HepG2 (cell line): ENCODE data around the gene CCN2. TPM values are rescaled to one million over a fixed set of nuclear protein-coding genes. Genes with fewer than 3 reads are reported as not detected.

Experiments used
- JUNB ChIP-seq: sonication (generic); formaldehyde crosslinking; IDR thresholded peaks from 2 replicates; pipeline ENCODE4 v1.8.0; 2022; ENCODE audit warnings: missing genetic modification reagents, mild to moderate bottlenecking, borderline replicate concordance
- KLF6 ChIP-seq: IDR thresholded peaks from 2 replicates; pipeline ENCODE4 v1.8.0; 2016; ENCODE audit warnings: missing biosample characterization, missing genetic modification reagents
- MBNL3 ChIP-seq: fragments of 250-450 bp; sonication (Bioruptor Pico); conservative IDR thresholded peaks from 2 replicates; pipeline ENCODE4 v1.8.0; 2022; ENCODE audit warnings: mild to moderate bottlenecking, inconsistent platforms
- MEF2D ChIP-seq: sonication (generic); formaldehyde crosslinking; IDR thresholded peaks from 2 replicates; pipeline ENCODE4 v1.5.1; 2020; ENCODE audit warnings: mild to moderate bottlenecking, missing genetic modification reagents
- NPAS2 ChIP-seq: sonication (generic); formaldehyde crosslinking; IDR thresholded peaks from 2 replicates; pipeline ENCODE4 v1.8.0; 2022; ENCODE audit warnings: mild to moderate bottlenecking, missing genetic modification reagents, borderline replicate concordance
- PAX8 ChIP-seq: sonication (generic); formaldehyde crosslinking; IDR thresholded peaks from 2 replicates; pipeline ENCODE4 v1.8.0; 2022; ENCODE audit warnings: mild to moderate bottlenecking, missing genetic modification reagents, borderline replicate concordance
- PTBP1 ChIP-seq: fragments of 200-400 bp; formaldehyde crosslinking; IDR thresholded peaks from 2 replicates; pipeline ENCODE4 v1.6.1; 2018; ENCODE audit warnings: low read length, low read depth; ENCODE audit not compliant: poor library complexity, severe bottlenecking
- SIX1 ChIP-seq: sonication (generic); formaldehyde crosslinking; IDR thresholded peaks from 2 replicates; pipeline ENCODE4 v1.4.0; 2020; ENCODE audit warnings: missing genetic modification reagents, borderline replicate concordance
- SMAD9 ChIP-seq: sonication (generic); formaldehyde crosslinking; IDR thresholded peaks from 2 replicates; pipeline ENCODE4 v1.5.1; 2020; ENCODE audit warnings: mild to moderate bottlenecking, missing genetic modification reagents
- STAG1 ChIP-seq: sonication (generic); formaldehyde crosslinking; IDR thresholded peaks from 2 replicates; pipeline ENCODE4 v1.4.0; 2020; ENCODE audit warnings: missing genetic modification reagents
- TBP ChIP-seq: sonication (generic); formaldehyde crosslinking; IDR thresholded peaks from 2 replicates; pipeline ENCODE4 v1.5.0; 2020; ENCODE audit warnings: missing genetic modification reagents
- TBX3 ChIP-seq: fragments of 450-650 bp; IDR thresholded peaks from 2 replicates; pipeline ENCODE4 v1.6.1; 2017; ENCODE audit warnings: antibody characterized with exemption, mild to moderate bottlenecking, inconsistent platforms, borderline replicate concordance
- TP53 ChIP-seq: sonication (generic); formaldehyde crosslinking; conservative IDR thresholded peaks from 2 replicates; pipeline ENCODE4 v1.4.0; 2020; ENCODE audit warnings: missing genetic modification reagents
- ZFP37 ChIP-seq: sonication (generic); formaldehyde crosslinking; IDR thresholded peaks from 2 replicates; pipeline ENCODE4 v1.4.0; 2020; ENCODE audit warnings: missing genetic modification reagents, borderline replicate concordance
- ZNF234 ChIP-seq: sonication (generic); formaldehyde crosslinking; conservative IDR thresholded peaks from 2 replicates; pipeline ENCODE4 v1.5.1; 2020; ENCODE audit warnings: mild to moderate bottlenecking, missing genetic modification reagents
- ZNF441 ChIP-seq: sonication (generic); formaldehyde crosslinking; IDR thresholded peaks from 2 replicates; pipeline ENCODE4 v1.7.0; 2021; ENCODE audit warnings: missing genetic modification reagents, borderline replicate concordance
- ZNF572 ChIP-seq: sonication (generic); formaldehyde crosslinking; IDR thresholded peaks from 2 replicates; pipeline ENCODE4 v1.5.1; 2020; ENCODE audit warnings: mild to moderate bottlenecking, missing genetic modification reagents
- ZNF672 ChIP-seq: sonication (generic); formaldehyde crosslinking; IDR thresholded peaks from 2 replicates; pipeline ENCODE4 v1.8.1; 2022; ENCODE audit warnings: missing genetic modification reagents
- ZNF713 ChIP-seq: sonication (generic); formaldehyde crosslinking; IDR thresholded peaks from 2 replicates; pipeline ENCODE4 v1.4.0; 2020; ENCODE audit warnings: mild to moderate bottlenecking, missing genetic modification reagents
- ZNF788 ChIP-seq: sonication (generic); formaldehyde crosslinking; IDR thresholded peaks from 2 replicates; pipeline ENCODE4 v1.5.0; 2020; ENCODE audit warnings: mild to moderate bottlenecking, missing genetic modification reagents, borderline replicate concordance
- polyA plus RNA-seq, 8 experiments: library from polyadenylated mRNA; depleted of rRNA in 3 of 8; stranded (reverse) in 7 of 8; unstranded in 1 of 8; fragments of >200 nt; fragmentation: Illumina TruSeq in 4 of 8; extraction: Trizol in 4 of 8; gene quantifications; 2 replicates each; pipeline versions ENCODE4 v1.2.1 to v1.2.3, GENCODE V29; 2011 to 2016; ENCODE audit warnings: low read depth in 4 of 8, missing spikeins in 1 of 8, mixed read lengths in 1 of 8; ENCODE audit not compliant: insufficient read depth in 1 of 8
- total RNA-seq, 5 experiments: library from RNA; depleted of rRNA; stranded (reverse); fragments of >200 nt; fragmentation: Illumina TruSeq; extraction: Trizol; gene quantifications; 2 replicates each; pipeline ENCODE4 v1.2.3, GENCODE V29; 2016; ENCODE audit warnings: low read depth in 1 of 5
- TF ChIP-seq, protein P1 (sequence below): sonication (generic); formaldehyde crosslinking; IDR thresholded peaks from 2 replicates; pipeline ENCODE4 v1.8.0; 2022; ENCODE audit warnings: mild to moderate bottlenecking, missing genetic modification reagents, moderate library complexity
- TF ChIP-seq, protein P2 (sequence below), 2 experiments: sonication (generic) in 1 of 2; formaldehyde crosslinking in 1 of 2; IDR thresholded peaks; 2 replicates each; pipeline versions ENCODE4 v1.4.0 to v1.6.1; 2016 to 2020; ENCODE audit warnings: borderline replicate concordance in 1 of 2, low read depth in 1 of 2, mild to moderate bottlenecking in 1 of 2, missing genetic modification reagents in 1 of 2
- TF ChIP-seq, protein P3 (sequence below): sonication (generic); formaldehyde crosslinking; IDR thresholded peaks from 2 replicates; pipeline ENCODE4 v1.5.0; 2020; ENCODE audit warnings: missing genetic modification reagents
- TF ChIP-seq, protein P4 (sequence below): sonication (generic); formaldehyde crosslinking; IDR thresholded peaks from 2 replicates; pipeline ENCODE4 v1.4.0; 2020; ENCODE audit warnings: missing genetic modification reagents

Gene CCN2
- total and polyA plus RNA-seq, 2 of the 13 experiments (the other 11 are each of a cell fraction or from before 2014, with no cell fraction given), result 34.7 to 316 TPM

DNA sequence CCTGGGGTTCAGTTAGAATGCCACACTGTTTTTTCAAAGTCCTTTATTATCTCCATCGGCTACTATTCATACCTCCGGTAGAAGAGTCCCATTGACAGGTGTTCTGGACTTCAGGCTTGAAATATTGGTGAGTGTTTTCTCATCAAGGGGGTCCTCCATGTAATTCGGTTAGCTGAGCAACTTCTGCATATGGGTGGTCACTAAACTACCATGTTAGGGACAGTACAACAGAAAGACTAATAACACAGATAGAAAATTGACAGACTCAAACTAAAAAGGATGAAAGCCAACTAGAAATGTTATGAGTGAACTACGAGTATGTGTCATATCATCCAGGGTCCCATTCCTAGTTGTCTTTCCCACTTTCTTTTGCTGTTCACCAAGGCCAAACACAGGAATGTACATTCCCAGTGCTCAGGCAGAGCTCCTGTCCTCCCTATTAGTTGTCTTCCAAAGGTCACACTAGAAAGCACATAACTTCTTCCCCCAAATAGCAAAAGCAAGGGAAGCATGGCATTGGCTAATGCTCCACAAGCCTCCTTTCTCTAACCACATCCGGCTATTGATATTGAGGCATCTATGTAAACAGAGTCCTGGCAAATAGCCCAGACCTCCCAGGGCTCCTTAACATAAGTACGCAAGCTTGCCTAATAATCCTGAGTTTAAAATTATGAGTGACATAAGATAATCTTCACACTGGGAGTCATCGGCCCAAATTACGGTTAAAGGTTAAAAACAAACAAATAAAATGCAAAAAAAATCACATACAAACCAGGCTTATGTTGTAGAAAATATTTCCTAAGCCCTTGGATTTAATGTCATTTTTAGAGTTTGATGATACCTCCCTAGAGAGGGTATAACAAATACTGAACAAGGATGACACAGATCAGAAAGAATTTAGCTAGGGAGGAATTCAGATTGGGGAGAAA, 13.2 kb downstream of the CCN2 start (continued):
- TF ChIP-seq JUNB (CRISPR knock-in tag), result no peak; the same call in 1 of the 2 replicates
- TF ChIP-seq, protein P1, sequence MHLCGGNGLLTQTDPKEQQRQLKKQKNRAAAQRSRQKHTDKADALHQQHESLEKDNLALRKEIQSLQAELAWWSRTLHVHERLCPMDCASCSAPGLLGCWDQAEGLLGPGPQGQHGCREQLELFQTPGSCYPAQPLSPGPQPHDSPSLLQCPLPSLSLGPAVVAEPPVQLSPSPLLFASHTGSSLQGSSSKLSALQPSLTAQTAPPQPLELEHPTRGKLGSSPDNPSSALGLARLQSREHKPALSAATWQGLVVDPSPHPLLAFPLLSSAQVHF (CRISPR knock-in tag), result no peak
- TF ChIP-seq, protein P2, sequence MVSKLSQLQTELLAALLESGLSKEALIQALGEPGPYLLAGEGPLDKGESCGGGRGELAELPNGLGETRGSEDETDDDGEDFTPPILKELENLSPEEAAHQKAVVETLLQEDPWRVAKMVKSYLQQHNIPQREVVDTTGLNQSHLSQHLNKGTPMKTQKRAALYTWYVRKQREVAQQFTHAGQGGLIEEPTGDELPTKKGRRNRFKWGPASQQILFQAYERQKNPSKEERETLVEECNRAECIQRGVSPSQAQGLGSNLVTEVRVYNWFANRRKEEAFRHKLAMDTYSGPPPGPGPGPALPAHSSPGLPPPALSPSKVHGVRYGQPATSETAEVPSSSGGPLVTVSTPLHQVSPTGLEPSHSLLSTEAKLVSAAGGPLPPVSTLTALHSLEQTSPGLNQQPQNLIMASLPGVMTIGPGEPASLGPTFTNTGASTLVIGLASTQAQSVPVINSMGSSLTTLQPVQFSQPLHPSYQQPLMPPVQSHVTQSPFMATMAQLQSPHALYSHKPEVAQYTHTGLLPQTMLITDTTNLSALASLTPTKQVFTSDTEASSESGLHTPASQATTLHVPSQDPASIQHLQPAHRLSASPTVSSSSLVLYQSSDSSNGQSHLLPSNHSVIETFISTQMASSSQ (IDR thresholded peaks at IDR 0.05; ENCODE audit: low read depth), result peak; percentile 70; the same call in 1 of the 2 replicates
- TF ChIP-seq, protein P2 (CRISPR knock-in tag; IDR thresholded peaks at IDR 0.05; ENCODE audit: borderline replicate concordance), result peak; percentile 81; the same call in 1 of the 2 replicates
- TF ChIP-seq, protein P3, sequence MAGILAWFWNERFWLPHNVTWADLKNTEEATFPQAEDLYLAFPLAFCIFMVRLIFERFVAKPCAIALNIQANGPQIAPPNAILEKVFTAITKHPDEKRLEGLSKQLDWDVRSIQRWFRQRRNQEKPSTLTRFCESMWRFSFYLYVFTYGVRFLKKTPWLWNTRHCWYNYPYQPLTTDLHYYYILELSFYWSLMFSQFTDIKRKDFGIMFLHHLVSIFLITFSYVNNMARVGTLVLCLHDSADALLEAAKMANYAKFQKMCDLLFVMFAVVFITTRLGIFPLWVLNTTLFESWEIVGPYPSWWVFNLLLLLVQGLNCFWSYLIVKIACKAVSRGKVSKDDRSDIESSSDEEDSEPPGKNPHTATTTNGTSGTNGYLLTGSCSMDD, result no peak
- no peak for TF ChIP-seq ZNF572 (CRISPR knock-in tag)
- TF ChIP-seq TBX3, result peak; percentile 86
- no peak for TF ChIP-seq ZNF713 (CRISPR knock-in tag)
- TF ChIP-seq PAX8 (CRISPR knock-in tag), result no peak
- TF ChIP-seq, protein P4, sequence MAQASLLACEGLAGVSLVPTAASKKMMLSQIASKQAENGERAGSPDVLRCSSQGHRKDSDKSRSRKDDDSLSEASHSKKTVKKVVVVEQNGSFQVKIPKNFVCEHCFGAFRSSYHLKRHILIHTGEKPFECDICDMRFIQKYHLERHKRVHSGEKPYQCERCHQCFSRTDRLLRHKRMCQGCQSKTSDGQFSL (CRISPR knock-in tag), result no peak
- TF ChIP-seq ZNF788, result peak; percentile 88; the same call in 1 of the 2 replicates
- TF ChIP-seq ZFP37 (CRISPR knock-in tag), result no peak
- TF ChIP-seq PTBP1, result no peak
- no peak for TF ChIP-seq ZNF234 (CRISPR knock-in tag)
- peak; percentile 89; the same call in 1 of the 2 replicates for TF ChIP-seq SIX1
- no peak for TF ChIP-seq MBNL3 (CRISPR knock-in tag)
- peak; percentile 84 for TF ChIP-seq ZNF441 (CRISPR knock-in tag)
- TF ChIP-seq NPAS2, result no peak
- no peak for TF ChIP-seq ZNF672 (CRISPR knock-in tag)
- no peak for TF ChIP-seq TP53 (CRISPR knock-in tag)
- TF ChIP-seq KLF6, result peak; percentile 79
- TF ChIP-seq TBP (CRISPR knock-in tag), result no peak
- peak; percentile 98 for TF ChIP-seq MEF2D (CRISPR knock-in tag)
- no peak for TF ChIP-seq SMAD9 (CRISPR knock-in tag)
- no peak; the same call in 1 of the 2 replicates for TF ChIP-seq STAG1 (CRISPR knock-in tag)
